Measurements from ENCODE around the gene VEGFD. TPM values are rescaled to one million over a fixed set of nuclear protein-coding genes. Genes with fewer than 3 reads are reported as not detected.

VEGFD gene
- polyA plus RNA-seq, 1 donor (not counting 4 experiments of a cell fraction or from before 2014, with no cell fraction given): 0.14 TPM

DNA sequence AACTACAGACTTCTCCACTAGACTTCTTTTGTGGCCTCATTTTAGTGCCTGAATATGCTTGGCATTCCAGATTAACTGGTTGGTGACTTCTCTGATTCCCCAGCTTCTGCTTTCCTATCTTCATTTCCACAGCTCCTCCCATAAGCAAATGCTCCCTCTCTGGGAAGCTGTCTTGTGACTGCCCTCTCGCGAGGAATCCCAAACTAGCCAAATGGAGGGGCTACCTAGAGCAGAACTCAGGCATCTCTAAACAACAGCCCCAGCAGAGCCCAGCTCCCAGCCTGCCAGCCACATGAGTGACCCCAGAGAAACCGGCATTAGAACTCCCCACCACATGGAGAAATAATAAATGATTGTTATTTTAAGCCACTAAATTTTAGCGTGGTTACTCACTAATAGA, 7.6 kb upstream of the VEGFD start:
- no peak overlapping the region for H3K4me3 ChIP-seq (ENCODE audit: control insufficient read depth in 2 of 3, extremely low read depth in 1 of 3, insufficient read depth in 2 of 3, low read depth in 1 of 3, low read length in 3 of 3)
- no peaks in the 10 kb centered on the region for H3K36me3 ChIP-seq (ENCODE audit: control insufficient read depth in 2 of 2, extremely low read depth in 1 of 2, insufficient read depth in 2 of 2, low read length in 2 of 2)
- no peaks in the 10 kb centered on the region for H3K4me1 ChIP-seq (ENCODE audit: control insufficient read depth, extremely low read depth, insufficient read depth, low read length)
- H3K79me2 ChIP-seq (ENCODE audit: control insufficient read depth, insufficient read depth, low read length): no peaks in the 10 kb centered on the region
- H2AFZ ChIP-seq (ENCODE audit: control insufficient read depth, low read length): no peak overlapping the region
- no peak overlapping the region for H3K9ac ChIP-seq (ENCODE audit: control insufficient read depth, extremely low read depth, insufficient read depth, low read length)
- no peaks in the 10 kb centered on the region for H4K20me1 ChIP-seq (ENCODE audit: control insufficient read depth, extremely low read depth, insufficient read depth, low read length)
- no peak for DNase-seq (ENCODE audit: low read depth, low spot score)
- FAIRE-seq: no peak
- TF ChIP-seq, protein P1, sequence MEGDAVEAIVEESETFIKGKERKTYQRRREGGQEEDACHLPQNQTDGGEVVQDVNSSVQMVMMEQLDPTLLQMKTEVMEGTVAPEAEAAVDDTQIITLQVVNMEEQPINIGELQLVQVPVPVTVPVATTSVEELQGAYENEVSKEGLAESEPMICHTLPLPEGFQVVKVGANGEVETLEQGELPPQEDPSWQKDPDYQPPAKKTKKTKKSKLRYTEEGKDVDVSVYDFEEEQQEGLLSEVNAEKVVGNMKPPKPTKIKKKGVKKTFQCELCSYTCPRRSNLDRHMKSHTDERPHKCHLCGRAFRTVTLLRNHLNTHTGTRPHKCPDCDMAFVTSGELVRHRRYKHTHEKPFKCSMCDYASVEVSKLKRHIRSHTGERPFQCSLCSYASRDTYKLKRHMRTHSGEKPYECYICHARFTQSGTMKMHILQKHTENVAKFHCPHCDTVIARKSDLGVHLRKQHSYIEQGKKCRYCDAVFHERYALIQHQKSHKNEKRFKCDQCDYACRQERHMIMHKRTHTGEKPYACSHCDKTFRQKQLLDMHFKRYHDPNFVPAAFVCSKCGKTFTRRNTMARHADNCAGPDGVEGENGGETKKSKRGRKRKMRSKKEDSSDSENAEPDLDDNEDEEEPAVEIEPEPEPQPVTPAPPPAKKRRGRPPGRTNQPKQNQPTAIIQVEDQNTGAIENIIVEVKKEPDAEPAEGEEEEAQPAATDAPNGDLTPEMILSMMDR (optimal IDR thresholded peaks at IDR 0.05 in 1 of 3, IDR thresholded peaks at IDR 0.05 in 1 of 3, conservative IDR thresholded peaks at IDR 0.05 in 1 of 3; ENCODE audit: extremely low read depth in 1 of 3, insufficient read depth in 2 of 3, low read length in 3 of 3): no peak
- TF ChIP-seq EZH2 (IDR thresholded peaks at IDR 0.05; ENCODE audit: low read length): no peak
- H3K9me3 ChIP-seq (ENCODE audit: control insufficient read depth, low read depth, low read length): no peaks in the 10 kb centered on the region
- no peaks in the 10 kb centered on the region for H3K27me3 ChIP-seq (ENCODE audit: control insufficient read depth, extremely low read depth, insufficient read depth, low read length)
- H3K9me1 ChIP-seq (ENCODE audit: control insufficient read depth, extremely low read depth, insufficient read depth, low read length): no peaks in the 10 kb centered on the region
- H3K27ac ChIP-seq (ENCODE audit: control insufficient read depth, insufficient read depth, low read length): no peak overlapping the region
- no peak overlapping the region for H3K4me2 ChIP-seq (ENCODE audit: control insufficient read depth, extremely low read depth, insufficient read depth, low read depth, low read length)
- dilution Hi-C loops (cut with MboI; ENCODE audit: extremely low pct_ligation_motif_present, low sequenced_read_pairs): no loop called here

GRCh38 chrX:15382813-15383212, 1.4 kb downstream of the VEGFD start:
- FAIRE-seq: no peak
- no peaks in the 10 kb centered on the region for H3K9me3 ChIP-seq (ENCODE audit: control insufficient read depth, low read depth, low read length)
- no peak for DNase-seq (ENCODE audit: low read depth, low spot score)
- H2AFZ ChIP-seq (ENCODE audit: control insufficient read depth, low read length): no peak overlapping the region
- no peaks in the 10 kb centered on the region for H3K4me1 ChIP-seq (ENCODE audit: control insufficient read depth, extremely low read depth, insufficient read depth, low read length)
- no peak overlapping the region for H3K4me2 ChIP-seq (ENCODE audit: control insufficient read depth, extremely low read depth, insufficient read depth, low read depth, low read length)
- no peaks in the 10 kb centered on the region for H3K36me3 ChIP-seq (ENCODE audit: control insufficient read depth in 2 of 2, extremely low read depth in 1 of 2, insufficient read depth in 2 of 2, low read length in 2 of 2)
- no peaks in the 10 kb centered on the region for H3K79me2 ChIP-seq (ENCODE audit: control insufficient read depth, insufficient read depth, low read length)
- H3K9ac ChIP-seq (ENCODE audit: control insufficient read depth, extremely low read depth, insufficient read depth, low read length): no peak overlapping the region
- H3K27ac ChIP-seq (ENCODE audit: control insufficient read depth, insufficient read depth, low read length): no peak overlapping the region
- TF ChIP-seq EZH2 (IDR thresholded peaks at IDR 0.05; ENCODE audit: low read length): no peak
- TF ChIP-seq, protein P1 (optimal IDR thresholded peaks at IDR 0.05 in 1 of 3, IDR thresholded peaks at IDR 0.05 in 1 of 3, conservative IDR thresholded peaks at IDR 0.05 in 1 of 3; ENCODE audit: extremely low read depth in 1 of 3, insufficient read depth in 2 of 3, low read length in 3 of 3): peak in 2 of 3 experiments; percentile 5 to 28
- dilution Hi-C loops (cut with MboI; ENCODE audit: extremely low pct_ligation_motif_present, low sequenced_read_pairs): no loop called here
- no peaks in the 10 kb centered on the region for H4K20me1 ChIP-seq (ENCODE audit: control insufficient read depth, extremely low read depth, insufficient read depth, low read length)
- H3K9me1 ChIP-seq (ENCODE audit: control insufficient read depth, extremely low read depth, insufficient read depth, low read length): no peaks in the 10 kb centered on the region
- H3K4me3 ChIP-seq (ENCODE audit: control insufficient read depth in 2 of 3, extremely low read depth in 1 of 3, insufficient read depth in 2 of 3, low read depth in 1 of 3, low read length in 3 of 3): no peak overlapping the region
- H3K27me3 ChIP-seq (ENCODE audit: control insufficient read depth, extremely low read depth, insufficient read depth, low read length): no peaks in the 10 kb centered on the region

Data from keratinocyte (primary cell).